ENCODE data around the gene PAX8. TPM values are rescaled to one million over a fixed set of nuclear protein-coding genes. Genes with fewer than 3 reads are reported as not detected.
"Not testable (repeated sequence)": the region's sequence is repeated elsewhere in the genome, so short reads cannot be mapped to it uniquely, and the experiment has no call there.

PAX8 gene
- total and polyA plus RNA-seq, 2 donors from 2014 or later: 199 to 607 TPM

DNA sequence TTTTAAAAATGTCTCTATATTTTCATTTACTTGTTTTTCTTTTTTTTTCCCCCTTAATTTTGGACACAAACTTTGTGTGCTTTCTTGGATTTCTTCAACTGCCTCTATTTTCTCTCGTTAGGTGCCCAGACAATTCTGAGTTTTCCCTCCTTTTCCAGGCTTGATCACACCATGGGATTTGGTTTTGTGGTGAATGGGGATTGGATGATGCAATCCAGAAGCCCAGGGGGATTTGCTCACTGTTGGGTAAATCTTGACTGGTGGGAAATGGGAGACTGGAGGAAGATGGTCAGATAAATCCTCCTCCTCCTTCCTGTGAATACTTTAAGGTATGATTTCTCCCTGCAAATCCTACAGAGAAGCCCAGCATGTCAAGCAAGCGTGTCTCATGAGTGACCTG, 19.5 kb upstream of the PAX8 start:
- Histone ChIP-seq H3K9ac (ENCODE audit: low read length in 3 of 3) (no peak overlapping the region), H3K4me3 (ENCODE audit: low read length in 3 of 3) (no peak overlapping the region), H3K4me1 (ENCODE audit: control insufficient read depth in 2 of 3, insufficient read depth in 2 of 3, low read depth in 1 of 3, low read length in 3 of 3) (no peaks in the 10 kb centered on the region), H3K9me3 (ENCODE audit: control insufficient read depth in 2 of 3, insufficient read depth in 1 of 3, low read length in 3 of 3) (no peaks in the 10 kb centered on the region), H3K36me3 (ENCODE audit: control insufficient read depth in 2 of 3, insufficient read depth in 3 of 3, low read length in 3 of 3) (no peaks in the 10 kb centered on the region), H3K27me3 (ENCODE audit: control insufficient read depth, insufficient read depth, low read length) (no peaks in the 10 kb centered on the region), H3K27ac (ENCODE audit: low read depth in 2 of 2, low read length in 2 of 2) (no peak overlapping the region)
- no peak for FAIRE-seq
- TF ChIP-seq, protein P1, sequence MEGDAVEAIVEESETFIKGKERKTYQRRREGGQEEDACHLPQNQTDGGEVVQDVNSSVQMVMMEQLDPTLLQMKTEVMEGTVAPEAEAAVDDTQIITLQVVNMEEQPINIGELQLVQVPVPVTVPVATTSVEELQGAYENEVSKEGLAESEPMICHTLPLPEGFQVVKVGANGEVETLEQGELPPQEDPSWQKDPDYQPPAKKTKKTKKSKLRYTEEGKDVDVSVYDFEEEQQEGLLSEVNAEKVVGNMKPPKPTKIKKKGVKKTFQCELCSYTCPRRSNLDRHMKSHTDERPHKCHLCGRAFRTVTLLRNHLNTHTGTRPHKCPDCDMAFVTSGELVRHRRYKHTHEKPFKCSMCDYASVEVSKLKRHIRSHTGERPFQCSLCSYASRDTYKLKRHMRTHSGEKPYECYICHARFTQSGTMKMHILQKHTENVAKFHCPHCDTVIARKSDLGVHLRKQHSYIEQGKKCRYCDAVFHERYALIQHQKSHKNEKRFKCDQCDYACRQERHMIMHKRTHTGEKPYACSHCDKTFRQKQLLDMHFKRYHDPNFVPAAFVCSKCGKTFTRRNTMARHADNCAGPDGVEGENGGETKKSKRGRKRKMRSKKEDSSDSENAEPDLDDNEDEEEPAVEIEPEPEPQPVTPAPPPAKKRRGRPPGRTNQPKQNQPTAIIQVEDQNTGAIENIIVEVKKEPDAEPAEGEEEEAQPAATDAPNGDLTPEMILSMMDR (IDR thresholded peaks at IDR 0.05; ENCODE audit: borderline replicate concordance, extremely low read depth, insufficient read depth): no peak
- DNase-seq: no peak
- intact Hi-C loops (cut with DNase I): no loop called here

DNA sequence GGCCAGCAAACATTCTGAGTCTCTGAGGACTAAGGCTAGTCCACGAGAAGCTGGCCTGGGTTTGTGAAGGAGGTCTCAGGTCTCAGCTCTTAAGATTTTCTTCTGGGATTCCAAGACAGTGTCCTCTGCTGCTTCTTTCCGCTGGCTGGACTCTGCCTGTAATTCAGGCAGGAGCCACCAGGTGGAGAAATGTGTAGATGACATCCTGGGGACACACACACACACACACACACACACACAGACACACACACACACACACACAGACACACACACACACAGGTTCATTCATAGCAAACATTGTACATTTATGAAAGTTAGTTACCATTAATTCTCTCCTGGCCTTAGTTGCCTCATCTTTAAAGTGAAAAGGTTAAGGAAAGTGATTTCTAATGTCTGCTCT, 18.9 kb upstream of the PAX8 start:
- DNase-seq; H3K27ac ChIP-seq (ENCODE audit: low read depth in 2 of 2, low read length in 2 of 2); H3K9me3 ChIP-seq (ENCODE audit: control insufficient read depth in 2 of 3, insufficient read depth in 1 of 3, low read length in 3 of 3); H3K36me3 ChIP-seq (ENCODE audit: control insufficient read depth in 2 of 3, insufficient read depth in 3 of 3, low read length in 3 of 3); intact Hi-C loops (cut with DNase I); H3K27me3 ChIP-seq (ENCODE audit: control insufficient read depth, insufficient read depth, low read length); H3K4me1 ChIP-seq (ENCODE audit: control insufficient read depth in 2 of 3, insufficient read depth in 2 of 3, low read depth in 1 of 3, low read length in 3 of 3); FAIRE-seq; H3K4me3 ChIP-seq (ENCODE audit: low read length in 3 of 3); H3K9ac ChIP-seq (ENCODE audit: low read length in 3 of 3): not testable (repeated sequence)
- TF ChIP-seq, protein P1 (IDR thresholded peaks at IDR 0.05; ENCODE audit: borderline replicate concordance, extremely low read depth, insufficient read depth): peak; percentile 13

- Histone ChIP-seq H3K4me1 (ENCODE audit: control insufficient read depth in 2 of 3, insufficient read depth in 2 of 3, low read depth in 1 of 3, low read length in 3 of 3) (peaks cover 0 to 3% (median 0%) of the 10 kb centered on the region in 3 donors), H3K27ac (ENCODE audit: low read depth in 2 of 2, low read length in 2 of 2) (no peak overlapping the region), H3K9me3 (ENCODE audit: control insufficient read depth in 2 of 3, insufficient read depth in 1 of 3, low read length in 3 of 3) (no peaks in the 10 kb centered on the region), H3K4me3 (ENCODE audit: low read length in 3 of 3) (no peak overlapping the region), H3K9ac (ENCODE audit: low read length in 3 of 3) (no peak overlapping the region), H3K36me3 (ENCODE audit: control insufficient read depth in 2 of 3, insufficient read depth in 3 of 3, low read length in 3 of 3) (no peaks in the 10 kb centered on the region), H3K27me3 (ENCODE audit: control insufficient read depth, insufficient read depth, low read length) (peaks cover 2% of the 10 kb centered on the region)
- TF ChIP-seq, protein P1 (IDR thresholded peaks at IDR 0.05; ENCODE audit: borderline replicate concordance, extremely low read depth, insufficient read depth): no peak
- intact Hi-C loops (cut with DNase I): no loop called here
- FAIRE-seq (no peak), DNase-seq (peak in 4 of 5 donors; percentile 53 to 72 (median 60))
These were observed 12.5 kb upstream of the PAX8 start for GRCh38 chr2:113291191-113291590.

- intact Hi-C loops (cut with DNase I); H3K9me3 ChIP-seq (ENCODE audit: control insufficient read depth in 2 of 3, insufficient read depth in 1 of 3, low read length in 3 of 3); H3K9ac ChIP-seq (ENCODE audit: low read length in 3 of 3); H3K4me3 ChIP-seq (ENCODE audit: low read length in 3 of 3); H3K36me3 ChIP-seq (ENCODE audit: control insufficient read depth in 2 of 3, insufficient read depth in 3 of 3, low read length in 3 of 3); FAIRE-seq; H3K27me3 ChIP-seq (ENCODE audit: control insufficient read depth, insufficient read depth, low read length): not testable (repeated sequence)
- Histone ChIP-seq H3K4me1 (ENCODE audit: control insufficient read depth in 2 of 3, insufficient read depth in 2 of 3, low read depth in 1 of 3, low read length in 3 of 3) (peaks cover 0 to 12% (median 9%) of the 10 kb centered on the region in 3 donors), H3K27ac (ENCODE audit: low read depth in 2 of 2, low read length in 2 of 2) (peak overlapping the region; percentile 41 to 59)
- peak in 4 of 5 donors; percentile 53 to 80 (median 60) for DNase-seq
These were observed 10.0 kb upstream of the PAX8 start for GRCh38 chr2:113288674-113289149.

DNA sequence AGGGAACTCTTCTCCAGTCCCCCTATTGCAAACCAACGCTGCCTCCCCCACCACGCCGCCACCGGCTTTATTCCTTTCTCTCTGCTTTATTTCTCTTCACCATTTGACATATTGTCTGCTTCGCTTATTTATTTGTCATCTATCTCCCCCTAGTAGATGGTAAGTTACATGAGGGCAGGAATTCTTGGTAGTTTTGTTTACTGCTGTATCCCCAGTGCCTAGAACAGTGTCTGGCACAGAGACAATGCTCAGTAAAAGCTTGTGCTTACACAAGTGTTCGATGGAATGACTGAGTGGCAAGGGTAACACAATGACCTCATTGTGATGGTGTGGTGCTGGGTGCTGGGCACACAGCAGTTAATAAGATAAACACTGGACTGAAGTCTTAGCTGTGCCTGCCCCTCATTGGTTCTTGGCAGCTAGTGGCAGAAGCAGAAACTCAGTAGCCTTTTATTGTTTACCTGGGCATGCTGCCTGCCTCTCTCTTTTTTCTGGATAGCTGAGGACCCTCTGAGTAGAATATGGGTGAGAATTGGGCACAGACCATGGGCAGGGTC, 9.5 kb upstream of the PAX8 start:
- DNase-seq; H3K27me3 ChIP-seq (ENCODE audit: control insufficient read depth, insufficient read depth, low read length); FAIRE-seq; intact Hi-C loops (cut with DNase I); H3K4me3 ChIP-seq (ENCODE audit: low read length in 3 of 3); H3K9me3 ChIP-seq (ENCODE audit: control insufficient read depth in 2 of 3, insufficient read depth in 1 of 3, low read length in 3 of 3); H3K9ac ChIP-seq (ENCODE audit: low read length in 3 of 3); H3K36me3 ChIP-seq (ENCODE audit: control insufficient read depth in 2 of 3, insufficient read depth in 3 of 3, low read length in 3 of 3): not testable (repeated sequence)
- Histone ChIP-seq H3K4me1 (ENCODE audit: control insufficient read depth in 2 of 3, insufficient read depth in 2 of 3, low read depth in 1 of 3, low read length in 3 of 3) (peaks cover 0 to 16% (median 14%) of the 10 kb centered on the region in 3 donors), H3K27ac (ENCODE audit: low read depth in 2 of 2, low read length in 2 of 2) (peak overlapping the region; percentile 48 to 60)

Data from kidney (tissue), 14 donors.